Spleen (tissue), 11 donors: ENCODE data around the gene ERC1. TPM values are rescaled to one million over a fixed set of nuclear protein-coding genes. Genes with fewer than 3 reads are reported as not detected.

Source experiments
- DNase-seq: peaks from one replicate; pipeline ENCODE4 v3.0.0-alpha.2; 2020
- H3K27ac ChIP-seq, 8 donors: fragments of 200-600 bp; sonication (generic) in 7 of 8; 1 replicate in 4 of 8; 2 replicates in 4 of 8; pipeline versions ENCODE4 v1.5.0 to v1.8.0; 2016 to 2021; ENCODE audit warnings: inconsistent platforms in 4 of 8, mild to moderate bottlenecking in 4 of 8, moderate library complexity in 1 of 8
- H3K27me3 ChIP-seq, 7 donors: fragments of 200-600 bp; sonication (generic) in 6 of 7; replicated peaks in 1 of 7; 1 replicate in 4 of 7; 2 replicates in 3 of 7; pipeline versions ENCODE4 v1.5.0 to v1.8.0; 2016 to 2021; ENCODE audit warnings: inconsistent platforms in 3 of 7, mild to moderate bottlenecking in 1 of 7
- H3K36me3 ChIP-seq, 6 donors: fragments of 200-600 bp; sonication (generic) in 5 of 6; 1 replicate in 4 of 6; 2 replicates in 2 of 6; pipeline versions ENCODE4 v1.5.0 to v1.8.0; 2016 to 2021; ENCODE audit warnings: inconsistent platforms in 2 of 6
- H3K4me1 ChIP-seq, 6 donors: fragments of 200-600 bp; sonication (generic) in 5 of 6; 1 replicate in 3 of 6; 2 replicates in 3 of 6; pipeline versions ENCODE4 v1.5.0 to v1.8.0; 2016 to 2021; ENCODE audit warnings: inconsistent platforms in 3 of 6
- H3K4me3 ChIP-seq, 8 donors: fragments of 200-600 bp; sonication (generic) in 7 of 8; 1 replicate in 4 of 8; 2 replicates in 4 of 8; pipeline versions ENCODE4 v1.5.0 to v1.8.0; 2016 to 2021; ENCODE audit warnings: inconsistent platforms in 4 of 8, mild to moderate bottlenecking in 4 of 8, moderate library complexity in 2 of 8
- H3K9me3 ChIP-seq, 8 donors: fragments of 200-600 bp; sonication (generic) in 7 of 8; 1 replicate in 4 of 8; 2 replicates in 4 of 8; pipeline versions ENCODE4 v1.5.0 to v1.8.0; 2016 to 2021; ENCODE audit warnings: inconsistent platforms in 4 of 8
- CTCF ChIP-seq, 11 experiments: fragments of 200-600 bp in 7 of 11; fragments of 450-650 bp in 4 of 11; sonication (generic) in 4 of 11; IDR thresholded peaks in 8 of 11; conservative IDR thresholded peaks in 3 of 11; 1 replicate in 7 of 11; 2 replicates in 4 of 11; pipeline versions ENCODE4 v1.4.0 to v1.8.0; 2016 to 2021; ENCODE audit warnings: antibody characterized with exemption in 11 of 11, inconsistent platforms in 4 of 11, mild to moderate bottlenecking in 1 of 11
- POLR2A ChIP-seq, 3 donors: fragments of 450-650 bp; IDR thresholded peaks; one replicate each; pipeline ENCODE4 v1.5.1; 2017; ENCODE audit warnings: antibody characterized with exemption in 3 of 3, mild to moderate bottlenecking in 1 of 3
- POLR2AphosphoS5 ChIP-seq, 3 donors: sonication (generic); formaldehyde crosslinking; IDR thresholded peaks; one replicate each; pipeline ENCODE4 v1.5.1; 2017; ENCODE audit warnings: antibody characterized with exemption in 3 of 3
- WGBS, 5 donors: extraction: QIAGEN DNeasy Blood & Tissue Kit in 3 of 5; methylation state at CpG; one replicate each; pipeline versions ENCODE4 v1.1.5 to v1.1.7; 2013 to 2018; 5-methylcytosine and 5-hydroxymethylcytosine counted together
- intact Hi-C: fragments of 100-400 bp; cut with DNase I; formaldehyde crosslinking; loops from one replicate; pipeline ENCODE4 v1.15.0; 2023; ENCODE audit warnings: low total_unique reads
- polyA plus RNA-seq, 3 donors: library from polyadenylated mRNA; stranded (reverse); fragments of 200-250 nt; gene quantifications; one replicate each; pipeline ENCODE4 v1.2.1, GENCODE V29; 2013
- total RNA-seq, 7 donors: library from RNA; depleted of rRNA in 3 of 7; stranded (reverse); fragments of >200 nt in 3 of 7; fragmentation: NEBNext Ultra II Directional in 4 of 7; extraction: Animal tissue kit (Norgen Biotek cat#: 25700) in 4 of 7; gene quantifications; one replicate each; pipeline versions ENCODE4 v1.1.0 to v1.2.1, GENCODE V29; 2016 to 2021
- donor health status: healthy with polysubstance abuse.
- donor health status: DM: no; HTN: no; CAD: no; lungs with moderate emphysema.
- donor health status: DM: no; HTN: no; CAD: no.
- donor health status: Bipolar disorder and iron deficiency.
- donor health status: healthy.
- donor health status: DM: no; HTN: no; CAD: no.
- donor health status: DM: yes; HTN: yes; CAD: no.

The ERC1 gene
- total and polyA plus RNA-seq, 10 donors = 1.2 to 73.4 (median 42.6) TPM

GRCh38 chr12:1348606-1349005, 357.6 kb downstream of the ERC1 start:
- DNase-seq = no peak
- no peaks in the 10 kb centered on the region for H3K36me3 ChIP-seq
- peaks cover 0 to 2% (median 0%) of the 10 kb centered on the region in 6 donors for H3K4me1 ChIP-seq
- intact Hi-C loops = no loop called here
- TF ChIP-seq POLR2A (IDR thresholded peaks at IDR 0.05) (no peak), POLR2AphosphoS5 (IDR thresholded peaks at IDR 0.05) (no peak), CTCF (IDR thresholded peaks at IDR 0.05 in 8 of 11, conservative IDR thresholded peaks at IDR 0.05 in 3 of 11) (no peak)
- no peak overlapping the region for H3K4me3 ChIP-seq
- 88 to 96% (median 90%) methylated on average over 6 of the region's 6 CpGs for WGBS, 5 donors
- H3K27me3 ChIP-seq = no peaks in the 10 kb centered on the region
- no peak overlapping the region for H3K27ac ChIP-seq
- no peaks in the 10 kb centered on the region for H3K9me3 ChIP-seq

GRCh38 chr12:1350055-1350933, 359.3 kb downstream of the ERC1 start:
- intact Hi-C loops = no loop called here
- no peak for DNase-seq
- Histone ChIP-seq H3K4me3 (no peak overlapping the region), H3K4me1 (no peaks in the 10 kb centered on the region), H3K9me3 (no peaks in the 10 kb centered on the region), H3K27ac (no peak overlapping the region), H3K27me3 (no peaks in the 10 kb centered on the region), H3K36me3 (no peaks in the 10 kb centered on the region)
- 72 to 88% (median 81%) methylated on average over 6 of the region's 6 CpGs for WGBS, 5 donors
- TF ChIP-seq POLR2AphosphoS5 (IDR thresholded peaks at IDR 0.05) = no peak
- no peak for TF ChIP-seq CTCF (IDR thresholded peaks at IDR 0.05 in 8 of 11, conservative IDR thresholded peaks at IDR 0.05 in 3 of 11)
- no peak for TF ChIP-seq POLR2A (IDR thresholded peaks at IDR 0.05)

- Histone ChIP-seq H3K36me3 (no peaks in the 10 kb centered on the region), H3K4me3 (no peak overlapping the region), H3K4me1 (no peaks in the 10 kb centered on the region), H3K27me3 (no peaks in the 10 kb centered on the region), H3K9me3 (no peaks in the 10 kb centered on the region), H3K27ac (no peak overlapping the region)
- intact Hi-C loops = no loop called here
- 85 to 97% (median 90%) methylated on average over 1 of the region's 1 CpG for WGBS, 5 donors
- TF ChIP-seq POLR2AphosphoS5 (IDR thresholded peaks at IDR 0.05) (no peak), CTCF (IDR thresholded peaks at IDR 0.05 in 8 of 11, conservative IDR thresholded peaks at IDR 0.05 in 3 of 11) (no peak), POLR2A (IDR thresholded peaks at IDR 0.05) (no peak)
- no peak for DNase-seq
Measured at GRCh38 chr12:1350934-1351240, 359.9 kb downstream of the ERC1 start.

- DNase-seq = no peak
- no peaks in the 10 kb centered on the region for H3K4me1 ChIP-seq
- intact Hi-C loops = no loop called here
- H3K4me3 ChIP-seq = no peak overlapping the region
- no peaks in the 10 kb centered on the region for H3K27me3 ChIP-seq
- WGBS, 5 donors = 79 to 95% (median 90%) methylated on average over 2 of the region's 2 CpGs
- TF ChIP-seq POLR2AphosphoS5 (IDR thresholded peaks at IDR 0.05) (no peak), CTCF (IDR thresholded peaks at IDR 0.05 in 8 of 11, conservative IDR thresholded peaks at IDR 0.05 in 3 of 11) (no peak), POLR2A (IDR thresholded peaks at IDR 0.05) (no peak)
- H3K36me3 ChIP-seq = no peaks in the 10 kb centered on the region
- H3K27ac ChIP-seq = no peak overlapping the region
- no peaks in the 10 kb centered on the region for H3K9me3 ChIP-seq
Measured at GRCh38 chr12:1351926-1352325, 360.9 kb downstream of the ERC1 start.
